HG03103 (cell line): ENCODE measurements around the gene FAAP20.
"Not testable (repeated sequence)": the region's sequence is repeated elsewhere in the genome, so short reads cannot be mapped to it uniquely, and the experiment has no call there.

Source experiments
- ATAC-seq: cut with Tn5 transposase; IDR thresholded peaks from one replicate; pipeline ENCODE4 v1.9.1; 2021; ENCODE audit warnings: low read depth; ENCODE audit not compliant: unreplicated experiment

Gene FAAP20

DNA sequence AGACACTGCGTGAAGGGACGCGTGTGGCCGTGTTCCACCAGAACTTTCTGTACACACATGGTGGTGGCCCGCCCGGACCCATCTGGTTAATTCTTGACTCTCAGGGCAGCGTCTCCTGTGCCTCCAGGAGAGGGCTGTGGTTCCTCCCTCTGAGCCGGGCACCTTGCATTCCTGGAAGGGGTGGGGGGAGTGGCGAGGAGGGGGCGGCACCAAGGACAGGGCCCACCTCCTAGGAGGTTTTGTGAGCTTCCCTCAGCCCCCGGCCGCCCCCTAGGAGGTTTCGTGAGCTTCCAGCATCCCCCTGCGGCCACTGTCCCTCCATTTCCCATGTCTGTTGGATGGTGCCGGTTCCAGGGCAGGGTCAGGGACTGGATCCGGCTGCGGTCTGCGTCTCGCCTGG lies 28.9 kb downstream of the FAAP20 start:
- ATAC-seq = no peak

DNA sequence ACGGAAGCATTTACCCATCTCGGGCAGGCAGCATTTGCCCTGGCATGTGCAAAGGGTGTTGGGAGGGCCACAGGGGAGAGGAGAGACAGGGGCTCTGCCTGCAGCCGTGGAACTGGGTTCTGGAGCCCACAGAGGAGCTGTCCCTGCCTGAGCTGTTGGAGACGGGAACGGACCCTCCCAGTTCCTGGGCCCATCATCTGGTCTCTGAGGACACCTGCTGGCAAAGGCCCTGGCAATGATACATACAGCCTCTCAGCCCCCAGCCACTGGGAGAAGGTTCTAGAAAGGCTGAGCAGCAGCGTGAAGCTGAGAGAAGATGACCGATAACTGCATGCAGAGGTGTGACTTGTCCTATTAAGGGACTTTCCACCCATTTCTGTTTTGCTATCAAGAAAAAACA lies 31.4 kb downstream of the FAAP20 start:
- ATAC-seq = no peak

DNA sequence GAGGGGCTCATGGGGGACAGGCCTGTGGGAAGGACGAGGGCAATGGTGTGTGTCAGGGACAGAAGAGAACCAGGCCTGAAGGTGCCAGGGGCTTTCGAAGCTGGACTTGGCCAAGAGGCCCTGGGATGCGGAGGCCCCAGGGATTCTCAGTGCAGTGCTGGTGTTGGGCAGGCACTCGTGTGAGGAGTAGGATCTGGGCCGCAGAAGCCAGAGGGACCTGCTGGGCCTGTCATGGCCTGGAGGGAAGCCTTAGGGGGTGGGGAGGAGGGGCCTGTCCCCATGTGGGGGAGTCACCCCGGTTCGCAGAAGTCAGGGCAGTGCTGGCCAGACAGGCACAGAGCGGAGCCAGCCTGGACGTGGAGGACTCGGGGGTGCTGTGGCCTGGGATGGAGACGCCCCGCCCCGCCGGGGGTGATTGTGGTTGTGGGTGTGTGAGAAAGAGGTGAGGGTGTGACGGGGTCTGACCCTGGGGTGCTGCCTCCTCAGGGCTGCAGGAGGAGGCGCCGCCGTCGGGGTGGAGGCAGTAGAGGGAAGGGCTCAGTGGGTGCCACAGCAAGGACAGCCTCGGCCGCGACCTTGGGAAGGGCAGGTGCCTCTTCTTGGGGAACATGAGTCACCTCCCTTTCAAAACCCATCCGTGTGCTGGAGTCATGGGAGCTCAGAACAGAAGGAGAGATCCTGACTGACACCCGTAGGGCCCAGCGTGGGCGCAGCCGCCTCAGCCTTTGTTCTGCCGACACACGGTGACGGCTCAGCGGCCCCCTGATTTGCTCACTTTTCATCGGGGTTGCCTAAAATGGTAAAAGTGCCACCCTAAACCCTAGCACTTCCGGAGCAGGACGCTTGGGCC lies 33.9 kb downstream of the FAAP20 start:
- ATAC-seq = no peak

DNA sequence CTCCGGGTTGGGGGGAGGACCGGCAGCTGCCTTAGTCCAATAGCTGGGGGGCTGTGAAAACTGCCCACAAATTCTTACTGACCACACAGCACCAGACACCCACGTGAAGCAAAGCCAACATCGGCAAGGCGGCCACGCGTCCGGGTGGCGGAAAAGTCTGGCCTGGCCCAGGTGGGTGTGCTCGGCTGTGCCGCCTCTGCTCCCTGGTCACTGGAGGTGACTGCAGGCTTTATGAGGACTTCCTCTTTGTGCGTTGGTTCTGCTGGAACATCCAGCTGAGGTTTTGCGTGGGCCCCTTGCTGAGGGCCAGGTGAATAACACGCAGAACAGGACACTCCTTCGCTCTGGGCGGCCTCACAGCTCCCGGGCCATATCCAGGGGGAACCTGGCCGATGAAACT lies 35.4 kb downstream of the FAAP20 start:
- no peak for ATAC-seq

DNA sequence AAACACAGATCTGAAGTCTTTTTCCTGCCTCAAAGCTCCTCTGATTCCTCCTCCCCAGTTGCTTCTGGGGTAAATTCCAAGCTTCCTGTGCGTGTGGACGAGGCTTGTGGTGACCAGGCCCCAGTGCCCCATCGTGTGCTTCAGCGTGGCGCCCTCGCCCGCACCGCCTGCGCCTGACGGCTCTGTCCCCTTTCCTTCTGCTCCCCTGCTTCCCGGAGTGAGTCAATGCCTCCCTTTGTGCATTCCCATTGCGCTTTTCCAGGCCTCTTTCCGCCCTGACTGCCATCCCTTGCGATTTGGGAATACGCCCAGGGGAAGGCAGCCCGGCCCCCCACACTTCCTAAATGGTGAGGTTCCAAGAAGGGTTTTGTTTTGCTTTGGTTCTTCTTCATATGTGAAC lies 36.3 kb downstream of the FAAP20 start:
- no peak for ATAC-seq

DNA sequence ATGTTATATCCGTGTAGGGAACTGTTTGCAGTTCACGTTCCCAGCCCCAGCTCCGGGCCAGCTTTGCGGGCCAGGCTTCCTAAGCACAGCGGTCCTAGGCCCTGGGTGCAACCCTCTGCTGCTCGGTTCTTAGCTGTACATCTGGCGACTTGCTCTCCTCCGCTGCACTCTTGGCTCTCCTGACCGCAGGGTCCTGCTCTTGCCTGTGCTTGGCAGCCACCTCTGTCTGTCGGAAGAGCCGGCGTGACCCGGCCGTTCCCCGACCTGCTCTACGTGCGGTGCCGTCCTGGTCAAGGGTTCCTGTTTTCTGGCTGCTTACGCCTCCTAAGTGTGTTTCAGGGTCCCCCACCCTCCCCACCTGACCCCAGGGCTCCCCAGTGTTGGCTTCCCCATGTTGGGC lies 36.7 kb downstream of the FAAP20 start:
- no peak for ATAC-seq

DNA sequence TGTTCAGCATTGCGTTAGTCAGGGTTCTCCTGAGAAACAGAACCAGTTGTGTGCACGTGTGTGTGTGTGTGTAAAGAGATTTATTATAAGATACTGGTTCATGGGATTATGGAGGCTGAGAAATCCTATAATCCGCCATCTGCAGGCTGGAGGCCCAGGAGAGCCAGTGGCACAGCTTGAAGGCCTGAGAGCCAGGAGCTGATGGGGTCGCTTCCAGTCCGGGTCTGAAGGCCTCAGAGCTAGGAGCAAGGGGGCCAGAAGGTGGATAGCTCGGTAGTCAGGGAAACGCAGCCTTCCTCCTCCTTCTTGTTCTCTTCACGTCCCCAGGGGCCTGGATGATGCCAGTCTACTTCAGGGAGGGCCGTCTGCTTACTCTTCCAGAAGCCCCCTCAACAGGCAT lies 37.7 kb downstream of the FAAP20 start:
- ATAC-seq = no peak

DNA sequence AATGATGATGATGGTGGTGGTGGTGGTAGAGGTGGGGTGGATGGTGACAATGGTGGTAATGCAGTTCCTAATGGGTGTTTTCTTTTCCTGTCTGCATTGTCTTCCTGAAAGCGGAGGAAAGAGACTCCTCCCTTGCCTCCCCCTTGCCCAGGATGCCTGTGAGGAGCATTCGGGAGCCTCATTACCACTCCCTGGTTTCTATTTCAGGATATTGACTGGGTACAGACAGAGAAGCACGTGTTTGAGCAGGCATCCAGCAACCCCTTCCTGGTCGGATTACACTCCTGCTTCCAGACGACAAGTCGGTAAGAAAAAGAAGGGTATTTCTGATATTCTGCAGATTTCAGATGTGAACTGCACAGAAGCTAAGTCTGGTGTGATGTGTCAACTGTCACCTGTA lies 38.8 kb downstream of the FAAP20 start:
- no peak for ATAC-seq

DNA sequence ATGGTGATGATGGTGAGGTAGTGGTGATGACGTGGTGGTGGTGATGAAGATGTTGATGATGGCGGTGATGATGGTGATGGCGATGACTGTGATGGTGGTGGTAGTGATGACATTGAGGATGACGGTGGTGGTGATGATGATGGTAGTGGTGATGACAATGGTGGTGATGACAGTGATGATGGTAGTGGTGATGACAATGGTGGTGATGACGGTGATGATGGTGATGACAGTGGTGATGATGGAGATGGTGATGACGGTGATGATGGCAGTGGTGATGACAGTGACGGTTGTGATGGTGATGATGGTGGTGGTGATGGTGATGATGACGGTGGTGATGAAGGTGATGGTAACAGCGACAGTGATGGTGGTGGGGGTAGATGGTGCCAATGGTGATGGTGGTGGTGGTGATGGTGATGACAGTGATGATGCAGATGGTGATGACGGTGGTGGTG lies 39.4 kb downstream of the FAAP20 start:
- no peak for ATAC-seq

DNA sequence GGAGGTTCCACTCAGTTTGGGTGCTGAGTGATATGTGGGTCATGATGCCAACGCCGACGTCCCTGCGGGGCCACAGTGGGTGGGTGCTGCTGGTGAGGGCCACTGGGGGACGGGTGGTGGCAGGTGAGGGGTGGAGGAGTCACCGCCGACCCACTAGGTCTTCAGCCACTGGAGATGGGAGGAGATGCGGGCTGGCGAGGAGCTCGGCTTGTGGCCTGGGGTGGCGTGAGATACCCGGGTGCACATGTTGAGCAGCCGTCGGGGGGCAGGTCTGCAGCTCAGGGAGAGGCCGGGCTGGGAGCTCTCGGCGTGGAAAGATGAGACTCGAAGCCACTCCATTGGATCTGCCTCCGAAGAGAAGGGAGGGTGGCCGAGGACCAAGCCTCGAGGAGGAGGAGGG lies 40.5 kb downstream of the FAAP20 start:
- no peak for ATAC-seq

DNA sequence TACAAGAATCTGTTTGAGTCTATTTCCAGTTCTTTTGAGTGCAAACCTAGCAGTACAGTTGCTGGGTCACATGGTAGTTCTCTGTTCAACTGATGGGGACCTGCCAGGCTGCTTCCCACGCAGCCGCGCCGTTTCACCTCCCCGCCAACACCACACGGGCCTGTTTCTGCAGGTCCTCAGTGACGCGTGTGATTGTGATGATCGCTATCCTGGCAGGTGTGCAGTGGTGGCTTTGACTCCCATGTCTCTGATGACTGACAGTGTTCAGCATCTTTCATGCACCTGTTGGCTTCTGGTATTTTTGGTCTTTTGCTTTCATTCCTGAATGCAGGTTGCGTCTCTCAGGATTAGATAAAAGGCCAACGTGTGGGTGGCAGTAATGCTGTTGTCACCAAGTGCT lies 41.6 kb downstream of the FAAP20 start:
- ATAC-seq = no peak

DNA sequence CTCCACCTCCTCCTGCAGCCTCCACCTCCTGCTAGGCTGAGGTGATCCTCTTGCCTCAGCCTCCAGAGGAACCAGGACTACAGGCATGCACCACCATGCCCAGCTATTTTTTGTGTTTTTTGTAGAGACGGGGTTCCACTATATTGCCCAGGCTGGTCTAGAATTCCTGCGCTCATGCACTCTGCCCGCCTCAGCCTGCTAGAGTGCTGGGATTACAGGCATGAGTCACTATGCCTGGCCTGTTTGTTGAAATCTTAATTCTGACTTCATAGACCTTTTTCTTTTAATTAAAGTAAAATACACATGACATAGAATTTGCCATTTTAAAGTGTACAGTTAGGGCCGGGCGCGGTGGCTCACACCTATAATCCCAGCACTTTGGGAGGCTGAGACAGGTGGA lies 42.7 kb downstream of the FAAP20 start:
- no peak for ATAC-seq

DNA sequence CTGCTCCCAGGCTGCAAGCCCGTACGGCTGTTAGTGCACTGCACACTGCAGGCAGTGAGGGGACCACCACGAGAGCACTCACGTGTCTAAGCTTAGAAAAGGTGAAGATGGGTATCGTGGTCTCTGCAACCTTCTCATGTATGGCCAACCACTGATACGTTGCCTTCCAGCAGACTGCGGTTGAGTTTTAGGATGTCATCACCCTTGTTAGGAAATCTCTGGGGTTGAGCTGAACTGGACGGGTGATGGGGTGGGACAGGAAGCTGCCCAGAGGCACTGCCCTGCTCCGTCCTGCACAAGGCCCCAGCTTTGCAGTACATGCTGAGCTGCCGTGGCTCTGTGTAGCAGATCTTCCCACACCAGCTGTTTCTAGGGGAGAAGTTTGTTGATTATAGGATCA lies 43.3 kb downstream of the FAAP20 start:
- ATAC-seq = no peak

DNA sequence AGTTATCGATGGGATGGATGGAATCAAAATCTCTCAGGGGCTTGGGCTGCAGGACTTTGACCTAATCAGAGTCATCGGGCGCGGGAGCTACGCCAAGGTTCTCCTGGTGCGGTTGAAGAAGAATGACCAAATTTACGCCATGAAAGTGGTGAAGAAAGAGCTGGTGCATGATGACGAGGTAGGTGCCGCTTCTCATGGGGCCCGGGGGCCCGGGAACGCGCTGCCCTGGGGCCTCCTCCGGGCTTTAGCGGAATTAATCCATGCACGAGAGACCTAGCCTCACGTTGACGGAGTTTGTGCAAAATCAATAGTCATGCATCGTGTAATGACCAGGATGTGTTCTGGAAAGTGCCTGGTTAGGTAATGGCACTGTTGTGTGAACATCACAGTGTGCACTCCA lies 43.8 kb downstream of the FAAP20 start:
- ATAC-seq = no peak

DNA sequence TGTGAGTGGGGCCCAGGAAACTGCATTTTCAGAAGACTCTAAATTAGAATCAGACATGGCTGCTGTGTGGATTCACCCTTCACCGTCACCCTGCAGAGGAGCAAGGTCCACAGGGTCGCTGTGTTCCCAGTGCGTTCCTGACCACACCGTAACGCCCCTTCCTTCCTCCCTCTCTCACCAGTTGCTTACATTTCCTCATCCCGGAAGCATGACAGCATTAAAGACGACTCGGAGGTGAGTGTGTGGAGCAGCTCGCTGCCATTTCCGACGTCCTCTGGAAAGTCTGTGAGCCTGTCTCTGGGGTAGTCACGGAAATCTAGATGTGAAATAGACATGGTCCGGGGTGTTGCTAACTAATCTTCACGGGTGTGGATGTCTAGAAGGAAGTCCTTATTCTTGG lies 45.9 kb downstream of the FAAP20 start:
- ATAC-seq = no peak

DNA sequence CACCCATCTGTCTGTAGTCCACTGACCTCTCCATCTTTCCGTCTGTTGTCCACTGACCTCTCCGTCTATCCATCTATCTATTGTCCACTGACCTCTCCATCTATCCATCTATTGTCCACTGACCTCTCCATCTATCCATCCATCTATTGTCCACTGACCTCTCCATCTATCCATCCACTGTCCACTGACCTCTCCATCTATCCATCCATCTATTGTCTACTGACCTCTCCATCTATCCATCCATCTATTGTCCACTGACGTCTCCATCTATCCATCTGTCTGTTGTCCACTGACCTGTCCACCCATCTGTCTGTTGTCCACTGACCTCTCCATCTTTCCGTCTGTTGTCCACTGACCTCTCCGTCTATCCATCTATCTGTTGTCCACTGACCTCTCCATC lies 46.7 kb downstream of the FAAP20 start:
- not testable (repeated sequence) for ATAC-seq

DNA sequence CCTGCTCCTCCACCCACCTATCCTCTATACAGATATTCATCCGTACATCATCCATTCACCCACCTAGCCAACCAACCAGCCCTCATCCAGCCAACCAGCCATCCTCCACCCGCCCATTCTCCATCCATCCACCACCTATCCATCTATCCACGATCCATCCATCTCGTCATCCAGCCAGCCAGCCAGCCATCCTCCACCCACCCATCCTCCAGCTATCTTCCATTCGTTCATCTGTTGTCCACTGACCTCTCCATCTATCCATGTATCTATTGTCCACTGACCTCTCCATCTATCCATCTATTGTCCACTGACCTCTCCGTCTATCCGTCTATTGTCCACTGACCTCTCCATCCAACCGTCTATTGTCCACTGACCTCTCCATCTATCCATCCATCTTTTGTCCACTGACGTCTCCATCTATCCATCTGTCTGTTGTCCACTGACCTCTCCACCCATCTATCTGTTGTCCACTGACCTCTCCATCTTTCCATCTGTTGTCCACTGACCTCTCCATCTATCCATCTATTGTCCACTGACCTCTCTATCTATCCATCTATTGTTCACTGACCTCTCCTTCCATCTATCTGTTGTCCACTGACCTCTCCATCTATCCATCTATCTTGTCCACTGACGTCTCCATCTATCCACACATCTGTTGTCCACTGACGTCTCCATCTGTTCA lies 47.6 kb downstream of the FAAP20 start:
- ATAC-seq = no peak

DNA sequence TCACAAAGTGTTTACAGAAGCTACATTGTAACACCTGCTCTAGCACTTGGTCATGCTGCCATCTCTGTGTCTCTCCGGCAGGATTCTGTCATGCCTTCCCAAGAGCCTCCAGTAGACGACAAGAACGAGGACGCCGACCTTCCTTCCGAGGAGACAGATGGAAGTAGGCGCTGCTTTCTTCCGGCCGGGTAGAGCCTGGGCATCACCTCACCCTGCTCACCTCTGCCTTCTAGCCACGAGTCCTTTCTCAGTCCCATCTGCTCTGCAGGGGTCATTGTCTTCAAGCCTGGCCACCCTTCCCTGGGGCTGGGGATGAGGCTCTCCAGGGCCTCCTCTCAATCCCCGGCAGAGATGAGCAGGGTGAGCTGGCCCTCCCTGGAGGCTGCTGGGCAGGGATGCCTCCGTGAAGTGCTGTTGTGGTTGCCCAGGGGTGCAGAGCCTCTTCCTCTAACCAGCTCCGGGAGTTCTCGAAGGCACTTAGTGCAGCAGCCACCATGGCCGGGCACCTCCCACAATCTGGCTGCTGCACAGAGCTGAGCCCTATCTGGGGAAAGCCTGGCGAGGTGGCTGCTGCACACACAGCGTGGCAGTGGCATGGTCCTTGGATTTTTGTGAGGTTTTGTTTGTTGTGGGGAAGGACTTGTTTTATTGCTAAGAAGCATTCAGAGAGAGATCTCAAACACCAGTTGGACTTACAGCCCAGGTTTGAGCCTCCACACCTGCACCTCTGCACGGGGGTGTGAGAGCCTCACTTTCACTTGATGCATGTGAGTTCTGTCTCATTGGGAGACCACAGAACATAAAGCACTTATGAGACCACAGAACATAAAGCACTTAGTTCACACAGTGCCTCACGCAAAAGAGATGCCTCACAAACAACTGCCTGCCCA lies 48.4 kb downstream of the FAAP20 start:
- ATAC-seq = no peak

DNA sequence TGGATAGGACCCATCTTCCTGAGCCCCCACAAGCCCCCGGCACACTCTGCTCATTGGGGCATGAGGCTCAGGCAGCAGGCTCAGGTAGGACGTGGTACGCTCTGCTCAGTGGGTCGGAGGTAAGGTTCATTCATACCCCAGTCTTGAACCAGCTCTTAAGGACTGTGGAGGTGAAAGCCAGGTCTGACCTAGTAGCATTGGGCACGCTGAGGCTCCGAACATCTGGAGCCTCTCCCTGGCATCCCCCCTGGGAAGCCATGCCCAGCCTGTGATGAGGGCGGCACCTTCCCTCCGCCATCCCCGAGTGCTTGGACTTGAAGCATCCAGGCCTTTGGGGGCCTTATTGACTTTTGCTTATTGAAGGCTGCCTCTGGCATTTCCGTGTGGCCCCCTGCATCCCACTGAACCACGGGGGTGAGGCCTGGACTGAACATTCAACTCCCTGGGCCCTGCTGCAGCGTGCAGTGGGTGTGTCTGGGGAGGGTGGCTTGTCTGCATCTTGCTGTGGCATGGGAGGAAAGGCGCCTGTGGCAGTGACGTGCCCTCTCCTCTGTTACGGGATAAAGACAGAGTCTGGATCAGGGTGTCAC lies 50.0 kb downstream of the FAAP20 start:
- no peak for ATAC-seq

DNA sequence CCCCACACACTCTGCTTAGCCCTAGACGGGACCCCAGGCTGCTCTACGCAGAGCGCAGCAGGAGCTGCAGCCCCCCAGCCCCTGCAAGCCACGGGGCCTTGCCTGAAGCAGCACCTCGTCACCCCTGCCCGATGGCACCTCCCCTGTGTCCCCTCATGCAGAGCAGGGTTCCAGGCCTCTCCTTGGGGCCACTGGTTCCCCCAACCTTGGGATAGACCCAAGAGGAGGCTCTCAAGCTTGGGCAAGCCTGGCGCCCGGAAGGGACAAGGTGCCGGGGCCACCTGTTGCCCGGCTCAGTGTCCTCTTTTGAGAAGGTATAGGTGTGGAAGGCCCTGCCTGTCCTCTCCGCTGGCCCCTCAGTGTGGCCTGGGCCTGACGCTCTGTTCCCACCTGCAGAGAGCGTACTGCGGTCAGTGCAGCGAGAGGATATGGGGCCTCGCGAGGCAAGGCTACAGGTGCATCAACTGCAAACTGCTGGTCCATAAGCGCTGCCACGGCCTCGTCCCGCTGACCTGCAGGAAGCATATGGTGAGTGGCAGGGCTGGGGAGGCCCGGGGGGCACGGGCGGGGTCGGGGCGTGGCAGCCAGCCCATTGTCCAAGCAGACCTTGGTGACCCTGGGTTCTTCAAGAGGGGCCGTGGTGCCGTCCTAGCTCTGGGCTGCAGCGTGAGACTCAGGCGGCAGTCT lies 50.6 kb downstream of the FAAP20 start:
- ATAC-seq = no peak
